Neural cell (in vitro differentiated cells): Measurements from ENCODE around the gene CDK1.

Source experiments
- CTCF ChIP-seq: fragments of 450-650 bp; IDR thresholded peaks from 2 replicates; pipeline ENCODE4 v1.5.1; 2014; ENCODE audit warnings: antibody characterized with exemption, mild to moderate bottlenecking, moderate library complexity; ENCODE audit not compliant: poor library complexity, severe bottlenecking
- EP300 ChIP-seq: fragments of 450-650 bp; conservative IDR thresholded peaks from 2 replicates; pipeline ENCODE4 v1.6.1; 2014; ENCODE audit warnings: antibody characterized with exemption, mild to moderate bottlenecking, moderate library complexity; ENCODE audit not compliant: poor library complexity, severe bottlenecking
- EZH2 ChIP-seq: fragments of 200-600, 300-800 bp; shearing (Covaris generic), sonication (generic); IDR thresholded peaks from 2 replicates; pipeline ENCODE4 v1.6.1; 2014; ENCODE audit warnings: antibody characterized with exemption, low read length, borderline replicate concordance, mild to moderate bottlenecking; ENCODE audit not compliant: insufficient read depth, poor library complexity, severe bottlenecking
- POLR2AphosphoS5 ChIP-seq: IDR thresholded peaks from 2 replicates; pipeline ENCODE4 v1.6.1; 2012
- RAD21 ChIP-seq: fragments of 450-650 bp; conservative IDR thresholded peaks from 2 replicates; pipeline ENCODE4 v1.6.1; 2014; ENCODE audit warnings: antibody characterized with exemption, mild to moderate bottlenecking, moderate library complexity
- REST ChIP-seq: IDR thresholded peaks from 2 replicates; pipeline ENCODE4 v1.6.1; 2012; ENCODE audit warnings: borderline replicate concordance
- SMC3 ChIP-seq: fragments of 450-650 bp; conservative IDR thresholded peaks from 2 replicates; pipeline ENCODE4 v1.6.1; 2014; ENCODE audit warnings: antibody characterized with exemption, mild to moderate bottlenecking, moderate library complexity; ENCODE audit not compliant: poor library complexity
- TAF1 ChIP-seq: IDR thresholded peaks from 2 replicates; pipeline ENCODE4 v1.6.1; 2012; ENCODE audit warnings: low read depth

GRCh38 chr10:60801522-60801921 lies 23.2 kb downstream of the CDK1 start:
- no peak for TF ChIP-seq SMC3
- TF ChIP-seq EP300, result no peak
- no peak for TF ChIP-seq CTCF
- no peak for TF ChIP-seq TAF1
- TF ChIP-seq POLR2AphosphoS5, result no peak
- TF ChIP-seq REST, result no peak
- TF ChIP-seq RAD21, result no peak
- TF ChIP-seq EZH2, result no peak
